ENCODE results near the gene DLG2.

DLG2 gene

DNA sequence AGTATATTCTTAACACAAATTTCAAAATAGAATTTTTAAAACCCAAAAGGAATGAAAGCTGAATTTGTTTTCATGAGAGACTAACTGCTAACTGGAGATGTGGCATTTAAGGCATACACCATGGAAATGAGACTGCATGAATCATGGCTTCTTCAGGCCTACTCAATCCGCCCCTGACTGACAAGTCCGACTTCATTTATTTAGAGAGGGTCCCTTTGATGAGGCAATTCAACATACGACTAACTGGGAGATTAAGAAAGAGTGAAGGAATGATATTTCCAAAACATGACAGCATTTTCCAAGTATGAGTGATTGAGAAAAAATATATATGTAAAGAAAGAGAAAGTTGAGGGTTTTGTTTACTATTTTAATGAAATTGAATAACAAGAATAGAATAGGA lies 720.1 kb downstream of the DLG2 start:
- Histone ChIP-seq H3K79me2 (ENCODE audit: control insufficient read depth, low read length) (no peaks in the 10 kb centered on the region), H3K9me2 (replicated peaks; ENCODE audit: control insufficient read depth, low read length) (no peaks in the 10 kb centered on the region), H3K27me3 (ENCODE audit: control insufficient read depth, low read length) (no peaks in the 10 kb centered on the region), H3F3A (ENCODE audit: control insufficient read depth, insufficient read depth) (no peaks in the 10 kb centered on the region), H3K4me1 (ENCODE audit: control insufficient read depth, low read length) (no peaks in the 10 kb centered on the region), H3K4me3 (ENCODE audit: low read length) (no peak overlapping the region), H3K4me2 (ENCODE audit: low read length) (no peak overlapping the region), H3K27ac (ENCODE audit: low read depth, low read length) (no peak overlapping the region), H3K9me3 (ENCODE audit: control insufficient read depth, insufficient read depth, low read length) (no peaks in the 10 kb centered on the region), H3K36me3 (ENCODE audit: control insufficient read depth, low read length) (no peaks in the 10 kb centered on the region), H4K20me1 (ENCODE audit: control insufficient read depth, insufficient read depth, low read depth, low read length) (no peaks in the 10 kb centered on the region)
- TF ChIP-seq, protein P1, sequence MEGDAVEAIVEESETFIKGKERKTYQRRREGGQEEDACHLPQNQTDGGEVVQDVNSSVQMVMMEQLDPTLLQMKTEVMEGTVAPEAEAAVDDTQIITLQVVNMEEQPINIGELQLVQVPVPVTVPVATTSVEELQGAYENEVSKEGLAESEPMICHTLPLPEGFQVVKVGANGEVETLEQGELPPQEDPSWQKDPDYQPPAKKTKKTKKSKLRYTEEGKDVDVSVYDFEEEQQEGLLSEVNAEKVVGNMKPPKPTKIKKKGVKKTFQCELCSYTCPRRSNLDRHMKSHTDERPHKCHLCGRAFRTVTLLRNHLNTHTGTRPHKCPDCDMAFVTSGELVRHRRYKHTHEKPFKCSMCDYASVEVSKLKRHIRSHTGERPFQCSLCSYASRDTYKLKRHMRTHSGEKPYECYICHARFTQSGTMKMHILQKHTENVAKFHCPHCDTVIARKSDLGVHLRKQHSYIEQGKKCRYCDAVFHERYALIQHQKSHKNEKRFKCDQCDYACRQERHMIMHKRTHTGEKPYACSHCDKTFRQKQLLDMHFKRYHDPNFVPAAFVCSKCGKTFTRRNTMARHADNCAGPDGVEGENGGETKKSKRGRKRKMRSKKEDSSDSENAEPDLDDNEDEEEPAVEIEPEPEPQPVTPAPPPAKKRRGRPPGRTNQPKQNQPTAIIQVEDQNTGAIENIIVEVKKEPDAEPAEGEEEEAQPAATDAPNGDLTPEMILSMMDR (IDR thresholded peaks at IDR 0.05; ENCODE audit: low read depth, low read length, poor library complexity, severe bottlenecking): no peak
- TF ChIP-seq EZH2phosphoT487 (IDR thresholded peaks at IDR 0.05; ENCODE audit: borderline replicate concordance, low read length): no peak

DNA sequence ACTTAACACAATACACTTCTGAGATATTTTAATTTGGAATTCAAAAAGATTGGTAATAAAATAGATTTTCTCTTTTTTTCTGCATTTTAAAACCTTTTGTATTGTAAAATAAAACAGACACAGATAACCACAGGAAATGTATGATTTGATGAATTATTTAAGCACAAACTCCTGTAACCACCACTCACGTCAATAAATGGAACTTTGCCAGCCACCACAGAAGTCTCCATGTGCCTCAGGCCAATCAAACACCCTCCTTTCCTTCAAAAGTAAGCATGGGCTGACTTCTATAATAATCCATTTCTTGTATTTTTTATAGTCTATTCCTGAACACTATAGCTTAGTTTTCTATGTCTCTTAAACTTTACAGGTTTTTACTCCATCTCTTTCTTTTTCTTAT lies 721.7 kb downstream of the DLG2 start:
- Histone ChIP-seq H4K20me1 (ENCODE audit: control insufficient read depth, insufficient read depth, low read depth, low read length) (no peaks in the 10 kb centered on the region), H3K27ac (ENCODE audit: low read depth, low read length) (no peak overlapping the region), H3K36me3 (ENCODE audit: control insufficient read depth, low read length) (no peaks in the 10 kb centered on the region), H3K4me1 (ENCODE audit: control insufficient read depth, low read length) (no peaks in the 10 kb centered on the region), H3K4me3 (ENCODE audit: low read length) (no peak overlapping the region), H3K27me3 (ENCODE audit: control insufficient read depth, low read length) (no peaks in the 10 kb centered on the region), H3K79me2 (ENCODE audit: control insufficient read depth, low read length) (no peaks in the 10 kb centered on the region), H3F3A (ENCODE audit: control insufficient read depth, insufficient read depth) (no peaks in the 10 kb centered on the region), H3K9me3 (ENCODE audit: control insufficient read depth, insufficient read depth, low read length) (no peaks in the 10 kb centered on the region), H3K9me2 (replicated peaks; ENCODE audit: control insufficient read depth, low read length) (no peaks in the 10 kb centered on the region), H3K4me2 (ENCODE audit: low read length) (no peak overlapping the region)
- TF ChIP-seq, protein P1 (IDR thresholded peaks at IDR 0.05; ENCODE audit: low read depth, low read length, poor library complexity, severe bottlenecking): no peak
- no peak for TF ChIP-seq EZH2phosphoT487 (IDR thresholded peaks at IDR 0.05; ENCODE audit: borderline replicate concordance, low read length)

DNA sequence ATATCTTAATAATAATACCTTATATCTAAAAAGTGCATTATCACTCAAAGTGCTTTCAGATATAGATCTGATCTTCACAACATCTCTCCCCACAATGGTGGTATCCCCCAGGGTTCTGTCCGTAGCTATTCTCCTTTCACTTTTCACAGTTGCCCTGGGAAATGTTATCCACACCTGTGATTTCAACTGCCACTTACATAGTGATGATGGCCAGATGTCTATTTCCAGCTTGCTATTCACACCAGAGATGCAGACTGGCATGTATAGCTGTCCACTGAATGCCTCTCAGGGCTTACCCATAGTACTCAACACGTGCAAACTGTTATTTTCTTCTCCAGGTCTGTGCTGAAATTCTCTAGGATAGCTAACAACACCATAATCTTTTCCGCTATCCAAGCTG lies 724.7 kb downstream of the DLG2 start:
- no peaks in the 10 kb centered on the region for H3K36me3 ChIP-seq (ENCODE audit: control insufficient read depth, low read length)
- no peaks in the 10 kb centered on the region for H3K79me2 ChIP-seq (ENCODE audit: control insufficient read depth, low read length)
- H3F3A ChIP-seq (ENCODE audit: control insufficient read depth, insufficient read depth): no peaks in the 10 kb centered on the region
- H3K27ac ChIP-seq (ENCODE audit: low read depth, low read length): no peak overlapping the region
- no peak overlapping the region for H3K4me3 ChIP-seq (ENCODE audit: low read length)
- H3K4me1 ChIP-seq (ENCODE audit: control insufficient read depth, low read length): no peaks in the 10 kb centered on the region
- TF ChIP-seq EZH2phosphoT487 (IDR thresholded peaks at IDR 0.05; ENCODE audit: borderline replicate concordance, low read length): no peak
- TF ChIP-seq, protein P1 (IDR thresholded peaks at IDR 0.05; ENCODE audit: low read depth, low read length, poor library complexity, severe bottlenecking): no peak
- no peaks in the 10 kb centered on the region for H4K20me1 ChIP-seq (ENCODE audit: control insufficient read depth, insufficient read depth, low read depth, low read length)
- H3K27me3 ChIP-seq (ENCODE audit: control insufficient read depth, low read length): no peaks in the 10 kb centered on the region
- no peaks in the 10 kb centered on the region for H3K9me2 ChIP-seq (replicated peaks; ENCODE audit: control insufficient read depth, low read length)
- no peak overlapping the region for H3K4me2 ChIP-seq (ENCODE audit: low read length)
- H3K9me3 ChIP-seq (ENCODE audit: control insufficient read depth, insufficient read depth, low read length): no peaks in the 10 kb centered on the region

DNA sequence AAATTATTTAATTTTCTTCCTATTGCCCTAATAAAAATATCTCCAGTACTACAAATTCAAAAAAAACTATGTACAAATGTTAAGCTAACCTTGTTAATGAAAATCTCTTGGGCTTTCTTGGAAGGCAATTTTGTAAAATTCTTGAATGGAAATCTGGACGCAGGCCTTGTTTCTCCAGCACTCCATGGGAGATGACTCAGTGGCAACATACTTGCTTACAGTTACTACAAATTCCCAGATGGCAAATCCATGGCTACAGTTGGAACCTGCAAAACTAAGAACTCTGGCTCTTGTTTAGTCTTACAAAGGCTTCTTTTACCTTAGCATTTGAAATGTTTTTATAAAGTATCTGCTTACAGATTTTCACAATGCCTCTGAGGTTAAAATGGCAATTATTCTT lies 725.2 kb downstream of the DLG2 start:
- Histone ChIP-seq H3K27me3 (ENCODE audit: control insufficient read depth, low read length) (no peaks in the 10 kb centered on the region), H4K20me1 (ENCODE audit: control insufficient read depth, insufficient read depth, low read depth, low read length) (no peaks in the 10 kb centered on the region), H3K9me2 (replicated peaks; ENCODE audit: control insufficient read depth, low read length) (no peaks in the 10 kb centered on the region), H3F3A (ENCODE audit: control insufficient read depth, insufficient read depth) (no peaks in the 10 kb centered on the region), H3K4me1 (ENCODE audit: control insufficient read depth, low read length) (no peaks in the 10 kb centered on the region), H3K36me3 (ENCODE audit: control insufficient read depth, low read length) (no peaks in the 10 kb centered on the region), H3K27ac (ENCODE audit: low read depth, low read length) (no peak overlapping the region), H3K79me2 (ENCODE audit: control insufficient read depth, low read length) (no peaks in the 10 kb centered on the region), H3K4me3 (ENCODE audit: low read length) (no peak overlapping the region), H3K4me2 (ENCODE audit: low read length) (no peak overlapping the region), H3K9me3 (ENCODE audit: control insufficient read depth, insufficient read depth, low read length) (no peaks in the 10 kb centered on the region)
- TF ChIP-seq, protein P1 (IDR thresholded peaks at IDR 0.05; ENCODE audit: low read depth, low read length, poor library complexity, severe bottlenecking): no peak
- TF ChIP-seq EZH2phosphoT487 (IDR thresholded peaks at IDR 0.05; ENCODE audit: borderline replicate concordance, low read length): no peak

Data from DOHH2 (cell line).